CD4-positive, alpha-beta T cell treated with Interleukin-10 for 1 hour (primary cell): ENCODE measurements around the gene ZNF791.
A peak's percentile ranks its signal among the peaks of the same experiment; 100 is the strongest.
"Not testable (repeated sequence)": the region's sequence is repeated elsewhere in the genome, so short reads cannot be mapped to it uniquely, and the experiment has no call there.

Experiments used
- DNase-seq: peaks from one replicate; pipeline ENCODE4 v3.0.0-alpha.2; 2020

ZNF791 gene

DNA sequence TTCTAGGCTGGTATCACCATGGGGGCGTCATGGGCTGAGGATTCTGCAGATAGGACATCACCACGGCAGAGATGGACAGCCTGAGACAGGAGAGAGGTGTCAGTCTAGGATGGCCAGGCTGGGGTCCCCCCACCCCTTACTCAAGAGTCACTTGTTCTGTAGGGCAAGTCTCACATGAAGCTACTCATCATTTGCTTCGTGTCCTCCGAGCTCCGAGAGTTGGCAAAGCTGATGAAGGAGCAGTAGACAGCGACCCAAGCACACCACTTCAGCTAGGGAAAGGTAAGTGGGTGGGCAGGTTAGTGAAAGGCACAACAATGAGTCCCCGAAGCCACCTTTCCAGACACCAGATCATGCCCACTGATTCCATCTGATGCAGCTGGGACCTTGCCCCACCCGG, 57.6 kb downstream of the ZNF791 start:
- DNase-seq: no peak

- peak; percentile 86 for DNase-seq
These were observed 58.2 kb downstream of the ZNF791 start for GRCh38 chr19:12668932-12669269.

- DNase-seq: peak; percentile 82
These were observed 58.8 kb downstream of the ZNF791 start for GRCh38 chr19:12669270-12670158.

GRCh38 chr19:12670159-12670928, 59.6 kb downstream of the ZNF791 start:
- DNase-seq: no peak

- DNase-seq: no peak
These were observed 62.0 kb downstream of the ZNF791 start for GRCh38 chr19:12672744-12673143.

DNA sequence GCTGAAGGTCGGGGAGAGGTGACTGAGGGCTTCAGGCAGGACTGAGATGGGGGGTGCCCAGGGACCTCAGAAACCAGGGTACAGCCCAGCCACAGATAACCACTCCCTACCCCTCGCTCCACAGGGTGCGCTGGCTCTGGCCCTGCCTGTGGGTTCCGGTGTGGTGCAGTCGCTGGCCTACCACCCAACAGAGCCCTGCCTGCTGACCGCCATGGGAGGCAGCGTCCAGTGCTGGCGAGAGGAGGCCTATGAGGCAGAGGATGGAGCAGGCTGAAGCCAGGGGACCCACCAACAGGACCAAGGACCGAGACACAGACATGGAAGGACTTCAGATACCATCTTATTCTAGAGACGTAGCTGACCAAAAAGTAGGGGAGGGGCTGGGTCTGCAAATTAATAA, 64.7 kb downstream of the ZNF791 start:
- DNase-seq: no peak

GRCh38 chr19:12675940-12676339, 65.2 kb downstream of the ZNF791 start:
- no peak for DNase-seq

DNA sequence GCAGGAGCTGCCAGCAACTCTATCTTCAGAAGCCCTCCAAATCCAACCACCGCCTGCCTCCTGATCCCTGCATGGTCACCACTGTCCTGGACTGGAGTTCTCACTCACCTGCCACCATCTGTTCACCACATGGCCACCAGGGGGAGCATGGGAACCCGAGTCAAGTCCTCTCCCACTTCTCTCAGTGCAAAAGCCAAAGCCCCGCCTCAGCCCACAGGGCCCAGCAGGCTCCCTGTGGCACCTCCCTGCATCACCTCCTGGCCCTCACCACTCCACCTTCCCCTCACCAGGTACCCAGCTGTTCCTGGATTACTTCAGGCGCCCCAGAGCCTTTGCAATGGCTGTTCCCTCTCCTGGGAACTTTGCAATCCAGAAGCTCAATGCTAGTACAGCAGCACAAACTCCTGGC, 65.7 kb downstream of the ZNF791 start:
- DNase-seq: peak; percentile 84

DNA sequence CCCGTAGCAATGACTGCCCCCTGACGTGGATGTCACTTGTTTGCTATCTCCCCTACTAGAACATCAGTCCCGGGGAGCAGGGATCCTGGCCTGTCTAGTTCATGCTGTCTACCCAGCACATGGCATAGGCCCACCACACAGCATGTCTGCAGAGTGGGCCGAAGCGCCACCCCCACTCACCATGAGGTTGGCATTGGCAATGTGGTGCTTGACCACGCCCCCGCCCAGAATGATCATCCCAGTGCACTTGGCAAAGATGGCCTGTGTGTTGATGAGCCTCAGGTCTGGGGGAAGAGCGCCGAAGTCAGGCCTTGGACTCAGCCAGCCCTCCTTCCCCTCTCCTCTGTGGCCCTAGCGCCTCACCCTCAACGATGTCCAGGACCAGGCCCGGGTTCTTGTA, 66.2 kb downstream of the ZNF791 start:
- no peak for DNase-seq

GRCh38 chr19:12678039-12678438, 67.3 kb downstream of the ZNF791 start:
- DNase-seq: not testable (repeated sequence)

DNA sequence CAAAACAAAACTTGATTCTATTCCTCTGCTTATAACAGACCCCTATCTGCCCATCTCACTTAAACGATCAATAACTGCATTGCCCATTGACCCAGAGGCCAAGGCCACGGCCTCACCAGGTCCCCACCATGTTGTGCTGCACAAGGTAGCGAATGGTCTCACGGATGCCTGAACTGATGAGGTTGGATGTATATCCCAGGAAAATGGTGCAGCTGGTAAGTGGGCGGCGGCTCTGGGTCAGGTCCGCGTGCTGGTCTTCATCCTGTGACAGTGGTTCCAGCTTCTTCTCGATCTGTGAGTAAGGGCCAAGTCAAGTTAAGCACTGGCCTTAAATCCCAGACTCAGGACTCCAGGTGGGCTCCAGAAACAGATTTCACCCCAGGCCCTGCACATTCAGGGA, 69.3 kb downstream of the ZNF791 start:
- DNase-seq: no peak

DNA sequence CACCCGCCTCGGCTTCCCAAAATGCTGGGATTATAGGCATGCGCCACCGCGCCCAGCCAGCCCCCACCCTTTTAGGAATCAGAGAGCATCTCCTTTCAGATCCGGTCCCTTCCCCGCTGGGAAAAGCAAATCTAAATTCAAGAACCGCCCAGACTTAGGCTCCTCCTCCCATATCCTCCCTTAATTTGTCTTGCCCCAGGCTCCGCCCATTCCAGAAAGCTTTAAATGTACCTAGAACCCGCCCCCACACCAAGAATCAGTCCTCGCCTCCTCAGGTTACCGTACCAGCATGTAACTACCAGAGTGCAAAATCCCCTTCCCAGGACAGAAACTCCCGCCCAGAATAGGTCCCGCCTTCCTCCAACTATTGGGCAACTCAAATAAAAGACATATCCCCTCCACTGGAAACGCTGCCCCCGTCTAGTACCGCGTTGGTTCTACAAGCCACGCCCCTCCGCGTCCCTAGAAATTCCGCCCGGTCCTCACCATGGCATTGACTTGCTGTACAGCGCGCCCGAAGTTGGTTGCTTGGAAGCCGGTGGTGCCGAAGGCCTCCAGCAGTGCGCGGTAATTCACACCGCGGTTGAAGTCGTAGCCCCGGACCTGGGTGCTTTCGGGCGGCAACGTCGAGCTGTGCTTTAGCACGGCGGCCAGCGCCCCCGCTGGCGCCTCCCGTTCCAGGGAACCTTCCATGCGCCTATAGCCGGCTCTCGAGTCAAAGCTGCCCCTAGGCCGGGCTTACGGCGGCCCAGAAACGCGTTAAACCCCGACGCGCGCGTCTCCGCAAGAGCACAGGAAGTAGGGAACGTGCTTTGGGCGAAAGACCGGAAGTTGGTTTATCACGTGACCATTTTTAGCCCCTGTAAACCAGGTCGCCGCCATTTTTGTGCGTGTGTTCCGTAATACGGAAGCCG, 70.6 kb downstream of the ZNF791 start, which contains the start of gene DHPS:
TSS of gene DHPS (minus strand) at position 807 of the 914 bp plus-strand sequence. CDS start at position 693, 114 bp downstream.
- DNase-seq: peak; percentile 96
